ENCODE results near the gene CDC7.
"Not testable (repeated sequence)": the region's sequence is repeated elsewhere in the genome, so short reads cannot be mapped to it uniquely, and the experiment has no call there.

The CDC7 gene

DNA sequence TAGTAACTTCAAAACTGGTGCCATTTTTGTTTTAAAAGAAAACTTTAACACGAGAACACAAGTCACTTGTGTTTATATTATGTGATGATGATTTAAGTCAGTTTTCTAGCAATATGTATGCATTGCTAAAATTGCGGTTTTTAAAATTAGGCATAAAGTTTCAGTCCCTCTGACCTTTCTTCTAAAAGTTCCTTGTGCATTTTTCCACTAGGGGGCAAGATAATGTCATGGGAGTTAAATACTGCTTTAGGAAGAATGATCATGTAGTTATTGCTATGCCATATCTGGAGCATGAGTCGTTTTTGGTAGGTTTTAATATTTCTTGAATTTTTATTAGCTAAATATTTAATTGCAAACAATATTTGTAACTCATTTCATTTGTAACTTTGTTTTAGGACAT, 10.7 kb downstream of the CDC7 start:
- DNase-seq: no peak

DNA sequence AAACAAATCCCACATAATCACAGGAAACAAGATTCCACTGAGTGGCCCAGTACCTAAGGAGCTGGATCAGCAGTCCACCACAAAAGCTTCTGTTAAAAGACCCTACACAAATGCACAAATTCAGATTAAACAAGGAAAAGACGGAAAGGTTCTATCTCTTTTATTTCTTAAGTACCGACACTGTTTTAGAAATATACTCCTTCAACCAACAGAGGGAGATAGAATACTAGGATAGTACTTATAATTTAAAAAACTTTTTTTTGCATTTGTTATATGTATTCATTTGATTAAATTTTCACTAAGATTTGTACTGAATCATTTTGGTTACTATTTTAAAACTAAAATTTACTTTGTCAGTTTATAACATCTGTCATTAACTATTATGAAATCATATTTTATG, 12.5 kb downstream of the CDC7 start:
- no peak for DNase-seq

DNA sequence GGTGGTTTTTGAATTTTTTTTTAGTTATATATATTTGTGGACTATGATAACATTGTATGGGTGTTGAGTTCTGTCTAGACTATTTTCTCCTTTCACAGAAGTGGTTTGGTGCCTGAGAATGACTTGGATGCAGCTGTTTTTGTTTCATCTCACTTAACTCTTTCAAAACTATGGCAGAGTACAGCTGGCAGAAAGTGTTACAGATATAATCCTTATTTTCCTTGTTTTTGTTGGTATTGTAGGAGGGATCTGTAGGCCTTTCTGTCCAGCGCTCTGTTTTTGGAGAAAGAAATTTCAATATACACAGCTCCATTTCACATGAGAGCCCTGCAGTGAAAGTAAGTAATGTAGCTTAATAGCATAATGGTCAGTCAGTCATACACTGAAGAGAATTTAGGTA, 13.1 kb downstream of the CDC7 start:
- no peak for DNase-seq

DNA sequence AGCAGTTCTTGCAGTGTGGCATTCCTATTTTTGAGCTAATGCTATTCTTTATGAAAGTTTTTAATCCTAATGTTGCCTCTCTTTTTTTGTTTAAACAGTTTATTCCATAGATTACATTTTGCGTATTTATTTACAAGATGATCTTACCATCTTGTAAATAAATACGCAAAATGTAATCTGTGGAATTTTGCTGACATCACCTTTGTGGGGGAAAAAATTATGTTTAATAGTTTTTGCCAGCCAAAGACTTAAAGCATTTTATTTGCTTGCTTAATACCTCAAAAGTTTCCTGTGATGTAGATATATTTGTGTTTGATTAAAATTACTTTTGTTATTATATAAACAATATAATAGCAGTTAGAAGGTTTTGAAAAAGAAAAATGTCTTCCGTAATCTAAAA, 15.3 kb downstream of the CDC7 start:
- no peak for DNase-seq

DNA sequence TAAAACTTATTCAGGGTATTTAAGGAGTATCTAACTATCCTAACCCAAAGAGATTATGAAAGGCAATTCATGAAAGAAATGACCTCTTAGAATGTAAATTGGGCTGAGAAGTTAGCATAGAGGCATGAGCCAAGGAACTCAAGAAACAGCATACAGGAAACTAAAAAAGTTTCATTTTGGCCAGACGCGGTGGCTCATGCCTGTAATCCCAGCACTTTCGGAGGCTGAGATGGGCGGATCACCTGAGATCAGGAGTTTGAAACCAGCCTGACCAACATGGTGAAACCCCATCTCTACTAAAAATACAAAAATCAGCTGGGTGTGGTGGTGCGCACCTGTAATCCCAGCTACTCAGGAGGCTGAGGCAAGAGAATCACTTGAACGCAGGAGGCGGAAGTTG, 16.0 kb downstream of the CDC7 start:
- DNase-seq: not testable (repeated sequence)

DNA sequence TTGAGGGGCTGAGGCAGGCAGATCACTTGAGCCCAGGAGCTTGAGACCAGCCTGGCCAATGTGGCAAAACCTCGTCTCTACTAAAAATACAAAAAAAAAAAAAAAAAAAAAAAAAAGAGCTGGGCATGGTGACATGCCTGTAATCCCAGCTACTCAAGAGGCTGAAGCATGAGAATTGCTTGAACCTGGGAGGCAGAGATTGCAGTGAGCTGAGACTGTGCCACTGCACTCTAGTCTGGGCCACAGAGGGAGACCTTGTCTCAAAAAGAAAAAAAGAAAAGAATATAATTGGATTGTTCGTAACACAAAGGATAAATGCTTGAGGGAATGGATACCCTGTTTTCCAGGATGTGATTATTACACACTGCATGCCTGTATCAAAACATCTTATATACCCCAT, 18.5 kb downstream of the CDC7 start:
- not testable (repeated sequence) for DNase-seq

DNA sequence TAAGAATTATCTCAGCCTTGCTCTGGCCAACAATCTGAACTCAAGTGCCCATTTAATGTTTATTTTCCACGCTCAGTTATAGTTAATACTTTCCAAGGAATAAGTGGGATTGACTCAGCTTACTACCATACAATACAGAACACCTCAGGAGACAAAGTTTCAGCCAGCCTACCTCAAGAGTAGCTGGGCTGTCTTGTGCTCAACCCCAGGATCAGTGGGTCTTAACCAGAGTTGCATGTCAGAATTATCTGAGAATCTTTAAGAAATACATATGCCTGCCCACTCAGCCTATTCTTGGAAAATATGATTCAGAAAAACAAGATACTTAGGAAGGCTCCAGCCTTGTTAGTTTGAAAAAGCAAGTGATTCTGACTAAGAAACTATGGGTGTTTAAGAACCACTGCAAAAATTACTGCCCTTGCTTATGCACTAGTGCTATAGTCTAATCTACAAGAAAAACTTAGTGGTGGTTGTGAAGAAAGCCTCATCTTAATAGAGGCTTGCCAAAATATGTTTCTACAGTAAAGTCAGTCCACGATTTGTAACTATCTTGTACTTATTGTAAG, 20.4 kb downstream of the CDC7 start:
- DNase-seq: no peak

DNA sequence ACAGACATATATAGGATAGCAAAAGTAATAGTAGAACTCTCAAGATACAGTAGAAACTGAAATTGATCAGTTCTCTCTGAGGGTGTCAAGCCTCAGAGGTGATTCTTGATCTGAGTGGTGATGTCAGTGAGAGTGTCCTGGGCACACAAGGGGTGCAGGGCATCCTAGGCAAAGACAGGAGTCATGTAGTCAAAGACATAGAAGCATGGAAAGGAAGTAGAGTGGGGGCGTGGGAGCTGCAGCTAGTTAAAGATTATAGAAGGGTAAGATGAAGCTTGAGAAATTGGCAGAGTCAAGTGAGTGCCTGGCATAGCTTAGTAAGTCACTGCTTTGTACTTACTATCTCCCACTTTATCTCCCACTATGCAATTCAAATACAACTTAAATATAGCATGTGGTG, 22.8 kb downstream of the CDC7 start:
- no peak for DNase-seq

DNA sequence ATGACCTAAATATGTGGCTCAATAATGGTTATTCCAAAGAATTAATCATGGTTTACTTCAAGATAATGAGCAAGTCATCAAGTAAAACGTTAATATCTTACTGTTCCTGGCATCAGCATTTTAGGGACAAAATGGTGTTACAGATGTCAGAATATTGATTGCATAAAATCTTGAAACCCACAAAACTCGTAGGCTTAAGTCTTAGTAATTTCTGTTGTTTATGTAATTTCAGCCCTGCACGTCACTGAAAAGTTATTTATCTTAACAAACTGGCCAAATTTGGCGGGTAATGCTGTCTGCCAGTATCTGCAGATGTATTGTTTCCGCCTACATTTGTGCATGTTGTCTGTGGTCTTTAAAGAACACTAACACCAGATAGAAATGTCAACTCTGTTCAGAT, 25.8 kb downstream of the CDC7 start:
- no peak for DNase-seq

DNA sequence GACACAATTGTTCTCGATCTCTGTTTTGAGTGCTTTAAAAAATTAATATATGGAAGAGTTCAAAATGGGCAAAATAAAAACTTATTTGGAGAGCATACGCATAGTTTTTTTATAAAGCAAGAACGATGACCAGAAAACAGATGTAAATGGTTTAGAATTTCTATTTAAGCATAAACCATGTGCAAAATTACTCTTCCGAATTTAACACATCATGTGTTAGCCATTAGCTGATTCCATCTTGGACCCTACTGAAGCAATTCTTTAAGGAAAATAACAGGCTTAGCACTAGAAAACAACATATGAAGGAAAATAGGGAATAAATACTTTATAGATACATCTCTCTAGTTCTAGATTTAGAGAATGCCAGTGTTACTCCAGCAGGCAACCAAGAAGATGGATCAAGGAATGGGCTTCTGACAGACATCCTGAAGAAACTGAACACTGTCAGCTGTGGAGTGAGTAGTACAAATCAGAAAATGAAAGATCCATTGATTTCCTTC, 26.7 kb downstream of the CDC7 start:
- no peak for DNase-seq

DNA sequence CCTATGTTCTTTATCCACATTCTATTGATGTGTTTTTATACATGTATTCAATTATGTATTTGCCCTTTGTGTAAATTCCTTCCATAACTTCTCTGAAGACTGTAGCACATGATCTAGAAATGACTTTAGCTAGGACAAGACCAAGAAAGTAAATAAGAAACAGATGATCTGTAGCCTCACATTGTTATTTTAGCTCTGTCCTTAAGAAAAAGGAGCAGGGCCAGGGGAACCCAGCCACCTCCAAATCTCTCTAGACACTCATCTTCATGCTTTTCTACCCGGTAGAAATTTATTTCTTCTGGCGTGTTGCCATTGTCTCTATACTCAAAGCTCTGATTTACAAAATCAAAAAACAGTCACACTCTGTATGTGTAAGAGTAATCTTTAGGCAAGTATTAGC, 27.1 kb downstream of the CDC7 start:
- no peak for DNase-seq

DNA sequence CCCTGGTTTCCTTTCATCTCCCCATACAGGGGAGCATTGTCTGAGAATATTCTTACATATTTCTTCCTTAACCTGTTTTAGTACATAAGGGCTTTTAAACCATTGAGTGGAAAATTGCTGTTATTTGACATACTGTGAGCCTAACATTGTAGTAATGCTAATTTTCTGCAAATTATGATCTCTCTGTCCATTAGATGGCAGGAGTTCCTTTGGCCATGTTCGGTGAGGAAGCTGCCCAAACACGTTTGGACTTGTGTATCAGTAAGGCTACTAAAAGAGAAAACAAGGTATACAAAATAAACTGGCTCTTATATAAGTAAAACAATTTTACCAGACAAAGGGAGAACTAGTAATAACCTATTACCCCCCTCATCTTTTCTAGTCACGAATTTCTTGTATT, 29.2 kb downstream of the CDC7 start:
- DNase-seq: no peak

DNA sequence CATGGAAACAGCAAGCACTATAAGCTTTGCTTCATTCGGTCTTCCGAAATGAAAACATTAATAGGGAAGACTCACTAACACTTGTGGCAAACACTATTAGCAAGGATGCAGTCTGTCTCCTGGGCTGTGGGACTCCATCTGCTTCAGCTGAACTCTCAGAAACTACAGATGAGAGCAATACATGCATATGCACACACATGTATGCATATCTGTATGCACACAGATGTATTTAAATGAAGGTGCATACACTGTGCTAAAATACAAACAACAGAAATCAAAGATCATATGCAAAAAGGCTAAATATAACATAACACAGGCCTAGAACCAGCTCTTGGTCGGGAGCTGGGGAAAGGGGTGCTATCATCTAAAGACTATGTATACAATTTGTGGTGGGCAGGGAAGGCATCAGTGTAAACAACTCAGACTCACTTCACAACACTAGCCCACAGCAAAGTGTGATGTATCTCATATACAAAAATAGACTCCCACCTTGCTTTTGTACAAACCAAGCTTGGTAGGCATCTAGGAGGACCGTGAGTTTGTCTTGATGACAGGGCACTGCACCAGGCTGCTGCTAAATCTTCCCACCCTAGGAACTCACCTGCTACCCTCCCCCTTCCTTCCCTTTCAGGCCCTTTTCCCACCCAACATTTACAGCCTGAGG, 32.8 kb downstream of the CDC7 start:
- no peak for DNase-seq

DNA sequence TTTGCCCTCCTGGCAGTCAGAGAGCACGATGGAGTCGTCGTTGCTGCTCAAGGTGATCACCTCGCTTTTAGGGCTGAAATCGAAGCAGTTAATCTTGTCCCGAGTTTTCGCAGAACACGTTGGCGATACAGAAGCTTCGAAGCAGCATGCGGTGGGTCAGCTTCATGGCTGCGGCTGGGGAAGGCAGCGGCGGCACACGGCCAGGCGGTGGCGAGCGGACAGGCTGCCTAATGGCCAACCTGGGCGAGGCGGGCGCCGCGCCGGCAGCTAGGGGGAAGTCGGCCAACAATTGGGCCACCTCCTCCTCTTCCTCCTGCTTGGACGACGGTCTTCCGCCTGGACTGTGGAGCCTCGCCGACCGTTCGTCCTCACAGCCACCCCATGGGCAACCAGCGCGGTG, 34.8 kb downstream of the CDC7 start:
- no peak for DNase-seq

DNA sequence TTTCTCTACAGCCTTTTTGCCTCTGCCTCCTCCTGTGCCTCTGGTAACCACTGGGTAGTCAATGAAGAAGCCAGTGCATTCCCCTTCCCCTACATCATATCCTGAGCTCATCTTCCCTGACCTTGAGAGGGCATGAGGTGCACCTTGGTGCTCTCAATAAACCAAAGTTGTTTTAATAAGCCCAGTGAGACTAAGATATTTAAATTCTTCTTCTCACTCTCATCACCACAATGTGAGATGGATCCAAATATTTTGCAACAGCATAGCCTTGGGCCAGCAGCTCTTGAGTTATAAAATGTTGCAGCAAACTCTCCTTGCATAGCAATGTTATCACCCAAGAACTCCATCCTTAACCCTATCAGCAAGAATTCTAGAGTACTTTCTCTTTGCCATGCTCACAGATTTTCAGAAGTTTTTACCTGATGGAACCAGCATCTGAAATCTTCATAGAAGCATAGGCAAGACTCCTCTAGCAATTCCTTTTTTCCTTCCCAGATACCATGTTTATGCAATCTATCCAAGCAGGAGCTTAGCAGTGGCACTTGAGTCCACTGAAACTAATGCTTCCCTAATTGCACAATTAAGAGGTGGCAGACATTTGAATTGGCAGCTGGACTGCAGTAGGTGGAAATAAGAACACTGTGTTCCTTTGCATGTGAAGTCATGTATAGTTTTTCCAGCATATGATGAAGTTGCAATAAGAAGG, 36.8 kb downstream of the CDC7 start:
- DNase-seq: no peak

DNA sequence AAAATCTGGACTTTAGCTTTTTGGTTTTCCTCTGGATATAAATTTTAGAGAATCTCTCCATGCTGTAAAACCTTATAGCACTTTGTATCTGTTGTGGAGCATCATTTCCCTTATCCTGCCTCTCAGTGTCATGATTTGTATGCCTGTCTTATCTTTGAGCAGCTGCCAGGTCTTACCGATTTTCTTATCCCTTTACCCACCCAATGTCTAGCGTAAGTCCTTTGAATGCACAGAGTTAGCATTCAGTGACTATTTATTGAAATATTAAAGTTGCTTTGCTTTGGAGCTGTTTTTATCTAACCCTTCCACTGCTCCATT, 37.3 kb downstream of the CDC7 start:
- no peak for DNase-seq

DNA sequence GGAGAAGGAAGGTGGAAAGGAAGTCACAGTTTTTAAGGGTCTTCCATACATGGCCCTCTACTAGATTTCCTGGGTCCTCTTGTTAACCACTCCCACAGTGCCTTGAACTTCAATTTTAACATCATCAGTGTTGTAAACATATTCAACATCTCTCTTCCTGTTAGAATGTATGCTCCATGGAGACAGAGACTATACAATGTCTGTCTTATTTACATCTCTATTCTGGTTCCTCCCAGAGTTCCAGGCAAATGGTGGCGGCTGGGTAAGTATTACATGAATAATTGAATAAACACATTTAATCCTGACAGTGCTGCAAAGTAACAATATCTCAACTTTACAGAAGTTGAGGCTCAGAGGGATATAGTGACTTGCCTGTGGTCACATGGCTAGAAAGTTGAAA, 40.3 kb downstream of the CDC7 start:
- DNase-seq: no peak

DNA sequence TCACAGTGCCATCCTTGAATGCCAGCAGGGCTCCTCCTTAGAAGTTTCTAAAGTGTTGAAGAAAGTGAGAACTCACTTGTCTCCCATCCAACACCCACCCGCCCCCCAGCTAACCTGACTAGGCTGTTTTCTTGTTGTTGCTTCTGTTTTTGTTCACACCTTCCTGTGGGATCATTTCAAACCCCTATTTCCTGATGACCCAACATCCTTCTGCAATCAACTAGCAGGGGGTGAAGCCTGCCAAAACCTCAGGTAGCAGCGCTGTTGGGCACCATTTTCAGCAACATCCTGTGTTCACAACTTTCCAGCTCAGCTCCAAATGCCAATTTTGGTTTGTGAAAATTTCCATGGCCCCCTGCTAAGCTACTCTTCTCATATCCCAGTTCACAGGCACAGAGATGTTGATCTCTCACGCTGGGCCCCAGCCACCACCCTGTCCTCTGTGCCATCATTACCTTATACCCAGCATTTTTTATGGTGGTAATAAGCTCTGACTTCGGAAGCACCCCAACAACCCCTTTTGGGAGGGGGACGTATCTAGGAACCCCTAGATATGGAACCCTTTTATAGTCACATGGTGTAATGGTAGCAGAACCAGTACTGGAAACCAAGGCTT, 41.4 kb downstream of the CDC7 start:
- DNase-seq: no peak

DNA sequence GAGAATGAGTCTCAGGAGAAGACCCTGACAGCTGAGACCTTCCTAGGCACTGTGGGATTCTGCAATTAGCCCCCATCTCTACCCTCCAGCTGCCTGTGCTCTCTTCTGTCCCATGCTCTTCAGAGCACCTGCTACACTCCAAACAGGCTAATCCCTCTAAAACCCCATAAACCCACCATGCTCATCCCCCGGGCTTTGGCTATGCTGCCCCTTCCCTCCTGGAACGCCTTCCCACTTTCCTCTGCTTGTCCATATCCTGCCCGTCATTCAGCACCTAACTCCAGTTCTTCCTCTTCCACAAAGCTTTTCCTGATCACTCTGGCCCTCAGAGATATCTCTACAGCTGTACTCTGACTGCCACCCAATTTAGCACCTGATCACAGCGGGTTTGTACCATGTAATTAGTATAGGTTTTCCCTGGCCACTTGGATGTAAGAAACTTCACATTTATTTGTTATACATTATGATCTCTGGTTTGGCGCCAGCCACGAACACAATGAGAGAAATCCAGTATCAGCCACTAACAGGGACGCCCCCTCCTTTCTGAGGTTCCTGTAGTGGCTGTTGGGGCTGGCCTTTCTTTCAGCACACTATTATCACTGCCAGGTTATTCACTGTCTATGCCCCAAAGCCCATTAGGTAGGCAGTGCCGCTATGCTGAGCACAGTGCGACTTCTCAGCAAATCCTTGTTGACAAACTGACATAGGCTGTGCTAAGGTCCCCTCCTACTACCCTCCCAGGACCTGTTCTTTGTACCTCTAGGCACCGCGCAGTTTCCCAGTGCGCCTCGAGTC, 45.1 kb downstream of the CDC7 start:
- DNase-seq: no peak

DNA sequence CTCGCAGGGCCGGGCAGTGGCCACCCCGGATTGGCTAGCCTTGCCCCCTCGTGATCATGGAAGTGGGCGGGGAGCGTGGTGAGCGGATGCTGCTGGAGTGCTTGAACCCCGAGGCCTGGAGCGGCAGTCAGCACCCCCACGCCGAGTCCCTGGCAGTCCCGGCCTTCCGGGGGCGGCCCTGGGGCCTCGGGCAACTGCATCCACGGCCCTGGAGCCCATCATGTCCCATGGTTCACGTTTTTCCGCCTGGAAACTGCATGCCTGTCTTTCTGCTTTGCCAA, 45.6 kb downstream of the CDC7 start:
- no peak for DNase-seq

DNA sequence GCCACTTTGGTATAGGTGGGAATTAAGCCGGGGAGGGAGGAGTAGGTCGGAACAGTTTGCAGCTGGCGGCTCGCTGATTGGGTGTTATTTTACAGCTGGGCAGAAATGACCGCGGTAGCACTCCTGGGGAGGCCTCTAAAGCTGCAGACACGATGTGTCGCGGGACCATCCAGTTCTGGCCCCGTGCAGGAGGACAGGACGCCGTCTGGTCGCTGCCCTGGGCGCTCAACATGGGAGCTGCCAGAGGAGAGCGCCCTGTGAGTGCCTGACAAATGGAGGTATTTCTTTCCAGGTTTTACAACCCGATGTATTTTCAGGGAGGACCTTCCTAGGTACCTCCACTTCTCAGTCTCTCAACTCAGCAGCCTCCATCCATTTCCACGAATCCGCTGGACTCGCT, 46.2 kb downstream of the CDC7 start:
- no peak for DNase-seq

DNA sequence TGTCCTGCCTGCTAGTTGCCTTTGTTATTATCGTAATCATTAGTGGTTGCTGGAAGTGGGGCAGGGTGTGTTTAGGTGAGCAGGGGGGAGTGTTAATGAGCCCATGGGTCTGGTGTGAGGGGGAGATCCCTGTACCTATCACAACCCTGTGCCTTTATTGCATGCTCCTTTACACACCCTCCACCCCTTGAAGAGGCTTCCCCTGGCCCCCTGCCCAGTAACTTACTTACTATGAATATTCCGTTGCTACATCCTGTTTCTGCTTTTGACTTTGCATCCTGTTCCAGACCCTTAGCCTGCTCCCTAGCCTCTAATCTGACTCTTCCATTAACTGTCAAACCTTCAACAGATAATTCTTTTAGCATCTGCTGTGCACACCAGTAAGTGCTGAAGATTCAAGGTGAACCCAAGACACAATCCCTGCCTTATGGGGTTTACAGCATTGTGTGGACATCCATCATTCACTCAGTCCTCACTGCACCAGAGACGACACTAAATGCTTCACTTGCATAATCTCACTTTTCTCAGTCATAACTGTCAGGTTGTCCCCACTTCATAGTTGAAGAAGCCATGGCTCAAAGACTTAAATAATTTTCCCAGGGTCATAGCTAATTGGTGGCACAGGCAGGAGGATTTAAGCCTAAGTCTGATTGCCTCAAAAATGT, 47.9 kb downstream of the CDC7 start:
- DNase-seq: no peak
